SK-N-SH treated with all-trans-retinoic acid at 6 μM for 48 hours (cell line): Measurements from ENCODE around the gene SSBP2.

Source experiments
- ATAC-seq: fragments of 200-7000 bp; cut with Tn5 transposase; 3 replicates; pipeline ENCODE4 v1.9.1; 2020; ENCODE audit warnings: mild to moderate bottlenecking, moderate library complexity
- ARNTL ChIP-seq: fragments of 450-650 bp; formaldehyde crosslinking; IDR thresholded peaks from 2 replicates; pipeline ENCODE4 v1.5.0; 2020; ENCODE audit warnings: low read depth, mild to moderate bottlenecking, moderate library complexity, borderline replicate concordance
- BACH2 ChIP-seq: fragments of 250-450 bp; sonication (Bioruptor Pico); IDR thresholded peaks from 2 replicates; pipeline ENCODE4 v1.9.0; 2021; ENCODE audit warnings: mild to moderate bottlenecking, borderline replicate concordance
- CSDC2 ChIP-seq: fragments of 250-450 bp; sonication (Bioruptor Pico); IDR thresholded peaks from 2 replicates; pipeline ENCODE4 v1.5.0; 2020; ENCODE audit warnings: mild to moderate bottlenecking, moderate library complexity
- GLIS3 ChIP-seq: fragments of 250-450 bp; sonication (Bioruptor Pico); IDR thresholded peaks from 2 replicates; pipeline ENCODE4 v1.5.0; 2020; ENCODE audit warnings: mild to moderate bottlenecking, moderate library complexity
- ISL1 ChIP-seq: fragments of 250-450 bp; sonication (Bioruptor Pico); IDR thresholded peaks from 2 replicates; pipeline ENCODE4 v2.1.2; 2022; ENCODE audit warnings: mild to moderate bottlenecking, moderate library complexity
- OSR1 ChIP-seq: fragments of 250-450 bp; sonication (Bioruptor Pico); IDR thresholded peaks from 2 replicates; pipeline ENCODE4 v1.8.0; 2022; ENCODE audit warnings: moderate library complexity, mild to moderate bottlenecking, inconsistent platforms
- RARB ChIP-seq: fragments of 250-450 bp; sonication (Bioruptor Pico); IDR thresholded peaks from 2 replicates; pipeline ENCODE4 v1.8.0; 2021; ENCODE audit warnings: mild to moderate bottlenecking, moderate library complexity
- TCF4 ChIP-seq: fragments of 250-450 bp; sonication (Bioruptor Pico); IDR thresholded peaks from 2 replicates; pipeline ENCODE4 v1.8.0; 2021; ENCODE audit warnings: mild to moderate bottlenecking, moderate library complexity, borderline replicate concordance
- TOX ChIP-seq: fragments of 250-450 bp; sonication (Bioruptor Pico); IDR thresholded peaks from 2 replicates; pipeline ENCODE4 v1.8.0; 2021; ENCODE audit warnings: mild to moderate bottlenecking, moderate library complexity, borderline replicate concordance
- ZC3H10 ChIP-seq: fragments of 250-450 bp; sonication (Bioruptor Pico); IDR thresholded peaks from 2 replicates; pipeline ENCODE4 v1.5.1; 2021; ENCODE audit warnings: mild to moderate bottlenecking, moderate library complexity
- ZFP3 ChIP-seq: fragments of 250-450 bp; sonication (Bioruptor Pico); IDR thresholded peaks from 2 replicates; pipeline ENCODE4 v1.5.0; 2020; ENCODE audit warnings: mild to moderate bottlenecking, moderate library complexity
- ZFP30 ChIP-seq: fragments of 450-650 bp; formaldehyde crosslinking; IDR thresholded peaks from 2 replicates; pipeline ENCODE4 v1.5.0; 2022; ENCODE audit warnings: mild to moderate bottlenecking, moderate library complexity
- ZNF565 ChIP-seq: fragments of 450-650 bp; formaldehyde crosslinking; conservative IDR thresholded peaks from 2 replicates; pipeline ENCODE4 v1.5.0; 2020; ENCODE audit warnings: low read depth, mild to moderate bottlenecking, moderate library complexity
- ZNF70 ChIP-seq: fragments of 450-650 bp; formaldehyde crosslinking; IDR thresholded peaks from 2 replicates; pipeline ENCODE4 v1.5.0; 2020; ENCODE audit warnings: mild to moderate bottlenecking, moderate library complexity
- ZNF8 ChIP-seq: fragments of 450-650 bp; formaldehyde crosslinking; IDR thresholded peaks from 2 replicates; pipeline ENCODE4 v1.5.0; 2020; ENCODE audit warnings: mild to moderate bottlenecking, moderate library complexity
- TF ChIP-seq, protein P1 (sequence below): fragments of 250-450 bp; sonication (Bioruptor Pico); IDR thresholded peaks from 2 replicates; pipeline ENCODE4 v1.5.0; 2020; ENCODE audit warnings: mild to moderate bottlenecking, moderate library complexity
- TF ChIP-seq, protein P2 (sequence below): fragments of 250-450 bp; sonication (Bioruptor Pico); IDR thresholded peaks from 2 replicates; pipeline ENCODE4 v1.5.1; 2020; ENCODE audit warnings: low read depth, mild to moderate bottlenecking, moderate library complexity
- TF ChIP-seq, protein P3 (sequence below): fragments of 250-450 bp; sonication (Bioruptor Pico); IDR thresholded peaks from 2 replicates; pipeline ENCODE4 v1.8.0; 2020; ENCODE audit warnings: mild to moderate bottlenecking, moderate library complexity, borderline replicate concordance
- TF ChIP-seq, protein P4 (sequence below): fragments of 250-450 bp; sonication (Bioruptor Pico); IDR thresholded peaks from 2 replicates; pipeline ENCODE4 v1.5.1; 2021; ENCODE audit warnings: mild to moderate bottlenecking, moderate library complexity
- TF ChIP-seq, protein P5 (sequence below): fragments of 250-450 bp; sonication (Bioruptor Pico); IDR thresholded peaks from 2 replicates; pipeline ENCODE4 v1.8.0; 2021; ENCODE audit warnings: low read depth, mild to moderate bottlenecking, moderate library complexity, borderline replicate concordance

The SSBP2 gene

DNA sequence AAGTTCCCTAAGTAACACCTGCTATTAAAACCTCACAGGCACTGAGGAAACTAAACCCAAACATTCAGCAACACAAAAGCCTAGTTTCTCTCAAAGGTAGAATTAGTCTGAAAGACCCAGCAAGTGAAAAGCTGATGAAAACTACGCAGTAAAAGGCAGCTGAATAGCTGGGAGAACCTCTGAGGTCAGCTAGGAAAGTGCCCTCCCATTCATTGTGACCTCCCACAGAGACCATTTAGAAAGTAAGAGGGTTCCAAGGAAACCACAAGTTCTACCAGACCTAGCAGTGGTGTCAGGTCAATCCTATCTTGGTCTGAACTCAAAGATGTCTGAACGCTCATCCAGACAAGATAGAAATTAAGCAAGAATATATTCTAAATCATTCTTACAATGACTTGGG lies 144.7 kb downstream of the SSBP2 start (continued):
- TF ChIP-seq, protein P1, sequence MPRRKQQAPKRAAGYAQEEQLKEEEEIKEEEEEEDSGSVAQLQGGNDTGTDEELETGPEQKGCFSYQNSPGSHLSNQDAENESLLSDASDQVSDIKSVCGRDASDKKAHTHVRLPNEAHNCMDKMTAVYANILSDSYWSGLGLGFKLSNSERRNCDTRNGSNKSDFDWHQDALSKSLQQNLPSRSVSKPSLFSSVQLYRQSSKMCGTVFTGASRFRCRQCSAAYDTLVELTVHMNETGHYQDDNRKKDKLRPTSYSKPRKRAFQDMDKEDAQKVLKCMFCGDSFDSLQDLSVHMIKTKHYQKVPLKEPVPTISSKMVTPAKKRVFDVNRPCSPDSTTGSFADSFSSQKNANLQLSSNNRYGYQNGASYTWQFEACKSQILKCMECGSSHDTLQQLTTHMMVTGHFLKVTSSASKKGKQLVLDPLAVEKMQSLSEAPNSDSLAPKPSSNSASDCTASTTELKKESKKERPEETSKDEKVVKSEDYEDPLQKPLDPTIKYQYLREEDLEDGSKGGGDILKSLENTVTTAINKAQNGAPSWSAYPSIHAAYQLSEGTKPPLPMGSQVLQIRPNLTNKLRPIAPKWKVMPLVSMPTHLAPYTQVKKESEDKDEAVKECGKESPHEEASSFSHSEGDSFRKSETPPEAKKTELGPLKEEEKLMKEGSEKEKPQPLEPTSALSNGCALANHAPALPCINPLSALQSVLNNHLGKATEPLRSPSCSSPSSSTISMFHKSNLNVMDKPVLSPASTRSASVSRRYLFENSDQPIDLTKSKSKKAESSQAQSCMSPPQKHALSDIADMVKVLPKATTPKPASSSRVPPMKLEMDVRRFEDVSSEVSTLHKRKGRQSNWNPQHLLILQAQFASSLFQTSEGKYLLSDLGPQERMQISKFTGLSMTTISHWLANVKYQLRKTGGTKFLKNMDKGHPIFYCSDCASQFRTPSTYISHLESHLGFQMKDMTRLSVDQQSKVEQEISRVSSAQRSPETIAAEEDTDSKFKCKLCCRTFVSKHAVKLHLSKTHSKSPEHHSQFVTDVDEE = no peak
- no peak for TF ChIP-seq ZNF565 (CRISPR knock-in tag)
- TF ChIP-seq, protein P2, sequence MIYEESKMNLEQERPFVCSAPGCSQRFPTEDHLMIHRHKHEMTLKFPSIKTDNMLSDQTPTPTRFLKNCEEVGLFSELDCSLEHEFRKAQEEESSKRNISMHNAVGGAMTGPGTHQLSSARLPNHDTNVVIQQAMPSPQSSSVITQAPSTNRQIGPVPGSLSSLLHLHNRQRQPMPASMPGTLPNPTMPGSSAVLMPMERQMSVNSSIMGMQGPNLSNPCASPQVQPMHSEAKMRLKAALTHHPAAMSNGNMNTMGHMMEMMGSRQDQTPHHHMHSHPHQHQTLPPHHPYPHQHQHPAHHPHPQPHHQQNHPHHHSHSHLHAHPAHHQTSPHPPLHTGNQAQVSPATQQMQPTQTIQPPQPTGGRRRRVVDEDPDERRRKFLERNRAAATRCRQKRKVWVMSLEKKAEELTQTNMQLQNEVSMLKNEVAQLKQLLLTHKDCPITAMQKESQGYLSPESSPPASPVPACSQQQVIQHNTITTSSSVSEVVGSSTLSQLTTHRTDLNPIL (CRISPR knock-in tag) = no peak
- TF ChIP-seq GLIS3 (CRISPR knock-in tag) = no peak

DNA sequence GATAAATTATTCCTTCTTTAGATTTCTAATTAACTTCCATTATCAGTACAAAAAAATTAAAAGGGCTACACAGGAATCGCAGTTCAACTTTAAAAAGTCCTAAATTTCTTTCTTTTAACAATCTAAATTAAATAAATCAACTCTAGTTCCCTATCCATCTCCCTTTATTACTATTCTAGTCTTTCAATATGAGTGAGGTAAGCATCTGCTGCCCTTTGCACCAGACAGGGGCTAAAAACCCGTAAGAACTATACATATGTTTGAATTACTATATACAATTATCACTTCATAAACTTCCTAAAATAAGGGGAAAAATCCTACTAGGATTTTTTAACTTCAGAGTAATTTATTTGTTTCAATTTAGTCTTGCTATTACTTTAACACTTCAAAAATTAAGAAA lies 145.6 kb downstream of the SSBP2 start:
- ATAC-seq = no peak
- TF ChIP-seq ZNF565 (CRISPR knock-in tag) (no peak), ZFP30 (CRISPR knock-in tag) (no peak), CSDC2 (CRISPR knock-in tag) (no peak), ZNF8 (no peak), ARNTL (CRISPR knock-in tag) (no peak), OSR1 (CRISPR knock-in tag) (no peak), ZNF70 (CRISPR knock-in tag) (no peak), TCF4 (CRISPR knock-in tag) (no peak), TOX (CRISPR knock-in tag) (no peak), ISL1 (CRISPR knock-in tag) (no peak), RARB (no peak), GLIS3 (CRISPR knock-in tag) (no peak)
- TF ChIP-seq, protein P3, sequence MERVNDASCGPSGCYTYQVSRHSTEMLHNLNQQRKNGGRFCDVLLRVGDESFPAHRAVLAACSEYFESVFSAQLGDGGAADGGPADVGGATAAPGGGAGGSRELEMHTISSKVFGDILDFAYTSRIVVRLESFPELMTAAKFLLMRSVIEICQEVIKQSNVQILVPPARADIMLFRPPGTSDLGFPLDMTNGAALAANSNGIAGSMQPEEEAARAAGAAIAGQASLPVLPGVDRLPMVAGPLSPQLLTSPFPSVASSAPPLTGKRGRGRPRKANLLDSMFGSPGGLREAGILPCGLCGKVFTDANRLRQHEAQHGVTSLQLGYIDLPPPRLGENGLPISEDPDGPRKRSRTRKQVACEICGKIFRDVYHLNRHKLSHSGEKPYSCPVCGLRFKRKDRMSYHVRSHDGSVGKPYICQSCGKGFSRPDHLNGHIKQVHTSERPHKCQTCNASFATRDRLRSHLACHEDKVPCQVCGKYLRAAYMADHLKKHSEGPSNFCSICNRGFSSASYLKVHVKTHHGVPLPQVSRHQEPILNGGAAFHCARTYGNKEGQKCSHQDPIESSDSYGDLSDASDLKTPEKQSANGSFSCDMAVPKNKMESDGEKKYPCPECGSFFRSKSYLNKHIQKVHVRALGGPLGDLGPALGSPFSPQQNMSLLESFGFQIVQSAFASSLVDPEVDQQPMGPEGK = no peak
- TF ChIP-seq, protein P2 (CRISPR knock-in tag) = no peak
- TF ChIP-seq, protein P4, sequence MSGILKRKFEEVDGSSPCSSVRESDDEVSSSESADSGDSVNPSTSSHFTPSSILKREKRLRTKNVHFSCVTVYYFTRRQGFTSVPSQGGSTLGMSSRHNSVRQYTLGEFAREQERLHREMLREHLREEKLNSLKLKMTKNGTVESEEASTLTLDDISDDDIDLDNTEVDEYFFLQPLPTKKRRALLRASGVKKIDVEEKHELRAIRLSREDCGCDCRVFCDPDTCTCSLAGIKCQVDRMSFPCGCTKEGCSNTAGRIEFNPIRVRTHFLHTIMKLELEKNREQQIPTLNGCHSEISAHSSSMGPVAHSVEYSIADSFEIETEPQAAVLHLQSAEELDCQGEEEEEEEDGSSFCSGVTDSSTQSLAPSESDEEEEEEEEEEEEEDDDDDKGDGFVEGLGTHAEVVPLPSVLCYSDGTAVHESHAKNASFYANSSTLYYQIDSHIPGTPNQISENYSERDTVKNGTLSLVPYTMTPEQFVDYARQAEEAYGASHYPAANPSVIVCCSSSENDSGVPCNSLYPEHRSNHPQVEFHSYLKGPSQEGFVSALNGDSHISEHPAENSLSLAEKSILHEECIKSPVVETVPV (CRISPR knock-in tag) = no peak
- TF ChIP-seq, protein P5, sequence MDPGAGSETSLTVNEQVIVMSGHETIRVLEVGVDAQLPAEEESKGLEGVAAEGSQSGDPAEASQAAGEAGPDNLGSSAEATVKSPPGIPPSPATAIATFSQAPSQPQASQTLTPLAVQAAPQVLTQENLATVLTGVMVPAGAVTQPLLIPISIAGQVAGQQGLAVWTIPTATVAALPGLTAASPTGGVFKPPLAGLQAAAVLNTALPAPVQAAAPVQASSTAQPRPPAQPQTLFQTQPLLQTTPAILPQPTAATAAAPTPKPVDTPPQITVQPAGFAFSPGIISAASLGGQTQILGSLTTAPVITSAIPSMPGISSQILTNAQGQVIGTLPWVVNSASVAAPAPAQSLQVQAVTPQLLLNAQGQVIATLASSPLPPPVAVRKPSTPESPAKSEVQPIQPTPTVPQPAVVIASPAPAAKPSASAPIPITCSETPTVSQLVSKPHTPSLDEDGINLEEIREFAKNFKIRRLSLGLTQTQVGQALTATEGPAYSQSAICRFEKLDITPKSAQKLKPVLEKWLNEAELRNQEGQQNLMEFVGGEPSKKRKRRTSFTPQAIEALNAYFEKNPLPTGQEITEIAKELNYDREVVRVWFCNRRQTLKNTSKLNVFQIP (CRISPR knock-in tag) = no peak

DNA sequence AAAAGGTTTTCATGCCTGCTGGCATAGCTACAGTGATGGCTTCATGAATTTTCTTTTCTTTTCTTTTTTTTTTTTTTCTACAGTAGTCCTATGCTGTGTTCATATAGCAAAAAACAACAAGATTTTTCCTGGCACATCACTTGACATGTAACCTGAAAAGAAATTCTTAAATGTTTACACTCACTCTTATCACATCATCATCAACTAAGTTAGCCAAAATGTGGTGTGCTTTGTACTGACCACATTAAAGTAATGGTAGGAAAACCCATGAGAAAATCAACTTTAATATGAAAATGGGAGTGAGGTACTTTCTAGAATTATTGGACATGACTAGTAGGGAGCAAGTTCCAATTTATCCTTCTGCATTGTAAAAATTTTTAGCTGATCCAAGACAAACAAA lies 146.7 kb downstream of the SSBP2 start:
- ATAC-seq = no peak
- peak; percentile 22; the same call in 1 of the 2 replicates for TF ChIP-seq ISL1 (CRISPR knock-in tag)
- no peak for TF ChIP-seq TOX (CRISPR knock-in tag)

DNA sequence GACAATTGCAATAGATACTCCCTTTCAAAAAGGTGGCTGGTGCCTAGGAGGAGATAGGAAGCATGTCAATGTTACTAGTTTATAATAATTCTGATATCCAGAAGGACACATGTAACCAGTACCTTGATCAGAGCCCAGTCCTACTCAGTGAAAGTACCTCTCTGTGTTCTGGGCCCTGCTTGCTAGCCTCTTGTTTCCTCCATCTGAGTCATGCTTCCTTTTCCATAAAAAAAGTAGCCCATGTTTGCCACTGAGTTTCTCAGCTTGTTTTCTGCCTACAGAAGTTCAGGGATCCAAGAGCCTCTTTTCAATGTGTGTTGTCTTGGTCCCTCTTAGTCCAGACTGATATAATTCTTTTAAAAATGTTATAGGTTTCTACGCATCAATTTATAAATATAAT lies 149.0 kb downstream of the SSBP2 start:
- no peak; the same call in 2 of the 3 replicates for ATAC-seq
- TF ChIP-seq TOX (CRISPR knock-in tag) = no peak
- TF ChIP-seq ZFP3 (CRISPR knock-in tag) = no peak
- TF ChIP-seq, protein P5 (CRISPR knock-in tag) = no peak
- no peak for TF ChIP-seq ZNF70 (CRISPR knock-in tag)
- TF ChIP-seq, protein P2 (CRISPR knock-in tag) = no peak
- TF ChIP-seq BACH2 (CRISPR knock-in tag) = no peak
- TF ChIP-seq ZC3H10 (CRISPR knock-in tag) = no peak
- no peak for TF ChIP-seq ARNTL (CRISPR knock-in tag)
